Lung (tissue), 12 donors: Measurements from ENCODE around the gene CCDC8. TPM values are rescaled to one million over a fixed set of nuclear protein-coding genes. Genes with fewer than 3 reads are reported as not detected.

ENCODE experiments used
- ATAC-seq: fragments of 200-7000 bp; cut with Tn5 transposase; one replicate; pipeline ENCODE4 v1.9.1; 2020; ENCODE audit warnings: moderate number of reproducible peaks; ENCODE audit not compliant: insufficient read depth, low FRiP score
- DNase-seq, 3 donors: peaks; one replicate each; pipeline ENCODE4 v3.0.0-alpha.2; 2013 to 2017
- H3K27ac ChIP-seq, 2 donors: one replicate each; pipeline ENCODE4 v1.5.1; 2013; ENCODE audit warnings: mild to moderate bottlenecking in 2 of 2, moderate library complexity in 2 of 2, control low read depth in 1 of 2, inconsistent platforms in 1 of 2, low read depth in 1 of 2, low read length in 1 of 2
- H3K27me3 ChIP-seq, 3 donors: one replicate each; pipeline ENCODE4 v1.5.1; 2013; ENCODE audit warnings: low read length in 2 of 3; ENCODE audit not compliant: control insufficient read depth in 3 of 3, insufficient read depth in 3 of 3
- H3K36me3 ChIP-seq, 4 donors: one replicate each; pipeline ENCODE4 v1.5.1; 2013; ENCODE audit warnings: low read length in 4 of 4, mild to moderate bottlenecking in 1 of 4, moderate library complexity in 1 of 4; ENCODE audit not compliant: control insufficient read depth in 4 of 4, insufficient read depth in 4 of 4
- H3K4me1 ChIP-seq, 5 donors: one replicate each; pipeline ENCODE4 v1.5.1; 2013; ENCODE audit warnings: low read length in 5 of 5, mild to moderate bottlenecking in 2 of 5, moderate library complexity in 1 of 5; ENCODE audit not compliant: control insufficient read depth in 5 of 5, insufficient read depth in 5 of 5
- H3K4me3 ChIP-seq: one replicate; pipeline ENCODE4 v1.5.1; 2013; ENCODE audit warnings: mild to moderate bottlenecking, control low read depth, moderate library complexity
- H3K9ac ChIP-seq, 2 donors: one replicate each; pipeline ENCODE4 v1.5.1; 2013; ENCODE audit warnings: low read length in 2 of 2, control low read depth in 1 of 2; ENCODE audit not compliant: insufficient read depth in 1 of 2
- H3K9me3 ChIP-seq, 4 donors: one replicate each; pipeline ENCODE4 v1.5.1; 2013; ENCODE audit warnings: low read length in 3 of 4, mild to moderate bottlenecking in 1 of 4, moderate library complexity in 1 of 4; ENCODE audit not compliant: control insufficient read depth in 4 of 4, insufficient read depth in 3 of 4
- WGBS, 2 donors: extraction: QIAGEN DNeasy Blood & Tissue Kit; methylation state at CpG; one replicate each; pipeline ENCODE4 v1.1.7; 2013; 5-methylcytosine and 5-hydroxymethylcytosine counted together
- polyA plus RNA-seq, 2 donors: library from polyadenylated mRNA; stranded (reverse); fragments of 200-250 nt; gene quantifications; one replicate each; pipeline ENCODE4 v1.2.1, GENCODE V29; 2013
- total RNA-seq, 2 donors: library from RNA; depleted of rRNA in 1 of 2; stranded (reverse); fragments of >200 nt in 1 of 2; gene quantifications; one replicate each; pipeline ENCODE4 v1.2.1, GENCODE V29; 2014 to 2021
- TF ChIP-seq, protein P1 (sequence below): IDR thresholded peaks from 2 replicates; pipeline ENCODE4 v1.5.1; 2012; ENCODE audit warnings: mild to moderate bottlenecking; ENCODE audit errors: control extremely low read depth, extremely low read depth
- donor health status: control.
- donor health status: control.
- donor health status: Bipolar disorder and iron deficiency.
- donor health status: healthy.
- donor health status: DM: yes; HTN: yes; CAD: no.

Gene CCDC8
- total and polyA plus RNA-seq, 4 donors, result 3.9 to 45.7 (median 13.0) TPM

DNA sequence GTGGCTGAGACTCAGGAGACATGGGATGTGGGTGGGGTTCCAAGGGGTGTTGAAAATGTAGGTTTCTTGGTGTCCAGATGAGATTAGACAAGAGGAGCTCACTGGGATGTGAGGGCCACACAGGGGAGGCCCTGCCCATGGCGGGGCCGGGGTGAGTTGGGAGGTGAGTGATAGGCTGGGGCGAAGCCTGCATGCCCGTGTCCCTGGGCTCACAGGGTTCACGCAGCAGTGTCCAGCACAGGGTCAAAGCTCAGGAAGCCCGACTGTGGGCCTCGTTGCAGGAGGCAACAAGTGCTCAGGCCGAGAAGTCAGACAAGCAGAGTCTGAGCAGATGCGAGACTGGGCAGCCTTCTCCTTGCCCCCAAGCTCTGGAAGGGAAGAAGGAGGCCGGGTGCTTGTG lies 27.2 kb downstream of the CCDC8 start:
- H3K4me3 ChIP-seq, result no peak overlapping the region
- H3K27ac ChIP-seq, result no peak overlapping the region
- no peak overlapping the region for H3K9ac ChIP-seq
- no peaks in the 10 kb centered on the region for H3K27me3 ChIP-seq
- TF ChIP-seq, protein P1, sequence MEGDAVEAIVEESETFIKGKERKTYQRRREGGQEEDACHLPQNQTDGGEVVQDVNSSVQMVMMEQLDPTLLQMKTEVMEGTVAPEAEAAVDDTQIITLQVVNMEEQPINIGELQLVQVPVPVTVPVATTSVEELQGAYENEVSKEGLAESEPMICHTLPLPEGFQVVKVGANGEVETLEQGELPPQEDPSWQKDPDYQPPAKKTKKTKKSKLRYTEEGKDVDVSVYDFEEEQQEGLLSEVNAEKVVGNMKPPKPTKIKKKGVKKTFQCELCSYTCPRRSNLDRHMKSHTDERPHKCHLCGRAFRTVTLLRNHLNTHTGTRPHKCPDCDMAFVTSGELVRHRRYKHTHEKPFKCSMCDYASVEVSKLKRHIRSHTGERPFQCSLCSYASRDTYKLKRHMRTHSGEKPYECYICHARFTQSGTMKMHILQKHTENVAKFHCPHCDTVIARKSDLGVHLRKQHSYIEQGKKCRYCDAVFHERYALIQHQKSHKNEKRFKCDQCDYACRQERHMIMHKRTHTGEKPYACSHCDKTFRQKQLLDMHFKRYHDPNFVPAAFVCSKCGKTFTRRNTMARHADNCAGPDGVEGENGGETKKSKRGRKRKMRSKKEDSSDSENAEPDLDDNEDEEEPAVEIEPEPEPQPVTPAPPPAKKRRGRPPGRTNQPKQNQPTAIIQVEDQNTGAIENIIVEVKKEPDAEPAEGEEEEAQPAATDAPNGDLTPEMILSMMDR, result no peak
- H3K4me1 ChIP-seq, result peaks cover 0 to 4% (median 0%) of the 10 kb centered on the region in 5 donors
- ATAC-seq, result no peak
- no peak for DNase-seq
- peaks cover 8 to 74% (median 59%) of the 10 kb centered on the region in 4 donors for H3K36me3 ChIP-seq
- H3K9me3 ChIP-seq, result no peaks in the 10 kb centered on the region
- WGBS, 2 donors, result 95 to 97% methylated on average over 10 of the region's 10 CpGs

DNA sequence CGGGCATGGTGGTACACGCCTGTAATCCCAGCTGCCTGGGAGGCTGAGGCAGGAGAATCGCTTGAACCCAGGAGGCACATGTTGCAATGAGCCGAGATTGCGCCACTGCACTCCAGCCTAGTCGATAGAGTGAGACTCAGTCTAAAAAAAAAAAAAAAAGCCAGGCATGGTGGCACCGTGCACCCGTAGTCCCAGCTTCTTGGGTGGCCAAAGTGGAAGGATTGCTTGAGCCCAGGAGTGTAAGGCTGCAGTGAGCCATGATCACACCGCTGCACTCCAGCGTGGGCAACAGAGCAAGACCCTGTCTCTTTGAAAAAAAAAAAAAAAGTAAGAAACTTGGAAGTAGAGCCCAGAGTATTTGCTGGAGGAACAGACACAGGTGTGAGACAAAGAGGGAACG lies 27.7 kb downstream of the CCDC8 start:
- no peak overlapping the region for H3K4me3 ChIP-seq
- no peak overlapping the region for H3K9ac ChIP-seq
- no peak for ATAC-seq
- TF ChIP-seq, protein P1, result no peak
- no peaks in the 10 kb centered on the region for H3K27me3 ChIP-seq
- H3K4me1 ChIP-seq, result no peaks in the 10 kb centered on the region
- H3K27ac ChIP-seq, result no peak overlapping the region
- WGBS, 2 donors, result 78 to 84% methylated on average over 11 of the region's 11 CpGs
- H3K36me3 ChIP-seq, result peaks cover 8 to 69% (median 61%) of the 10 kb centered on the region in 4 donors
- H3K9me3 ChIP-seq, result no peaks in the 10 kb centered on the region
- no peak for DNase-seq

DNA sequence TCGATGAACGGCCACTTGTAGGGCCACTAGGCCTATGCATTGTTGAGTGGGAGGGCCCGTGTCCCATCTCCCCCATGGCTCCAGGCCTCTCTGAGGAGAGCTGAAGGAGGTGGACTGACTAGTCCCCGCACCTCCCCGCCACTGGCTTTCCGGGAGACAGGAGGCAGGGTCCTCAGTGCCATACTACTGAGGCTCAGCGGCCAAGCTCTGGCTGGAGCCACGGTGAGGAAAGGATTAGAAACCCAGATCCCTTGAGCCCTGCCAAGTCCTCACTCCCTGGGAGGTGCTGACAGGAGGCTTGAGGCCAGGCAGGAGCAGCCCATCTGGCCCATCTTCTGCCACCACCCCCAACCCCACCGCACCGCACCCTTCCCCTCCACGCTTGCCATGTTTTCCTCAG lies 29.0 kb downstream of the CCDC8 start:
- H3K9me3 ChIP-seq, result no peaks in the 10 kb centered on the region
- H3K4me1 ChIP-seq, result peaks cover 0 to 3% (median 0%) of the 10 kb centered on the region in 5 donors
- no peak overlapping the region for H3K27ac ChIP-seq
- H3K36me3 ChIP-seq, result peaks cover 4 to 64% (median 55%) of the 10 kb centered on the region in 4 donors
- ATAC-seq, result no peak
- DNase-seq, result no peak
- 94 to 98% methylated on average over 11 of the region's 11 CpGs for WGBS, 2 donors
- TF ChIP-seq, protein P1, result no peak
- H3K27me3 ChIP-seq, result no peaks in the 10 kb centered on the region
- no peak overlapping the region for H3K9ac ChIP-seq
- no peak overlapping the region for H3K4me3 ChIP-seq

DNA sequence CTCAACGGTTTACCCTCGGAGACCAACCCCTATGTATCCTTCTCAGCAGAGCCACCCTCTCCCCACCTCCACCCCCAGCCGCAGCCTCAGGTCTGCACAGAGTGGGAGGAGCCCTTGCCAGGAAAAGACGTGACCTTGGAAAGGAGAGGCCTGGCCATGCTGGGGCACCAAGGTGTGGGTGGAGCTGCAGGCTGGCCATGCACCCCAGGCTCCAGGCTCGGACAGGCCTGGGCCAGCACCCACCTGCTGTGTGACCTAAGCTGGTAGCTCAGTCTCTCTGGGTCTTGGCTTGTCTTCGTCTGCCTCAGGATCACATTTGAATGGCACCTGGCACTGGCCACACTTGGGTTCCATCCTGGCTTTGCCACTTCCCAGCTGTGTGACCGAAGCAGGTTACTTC lies 29.5 kb downstream of the CCDC8 start:
- H3K36me3 ChIP-seq, result peaks cover 3 to 59% (median 54%) of the 10 kb centered on the region in 4 donors
- no peaks in the 10 kb centered on the region for H3K27me3 ChIP-seq
- no peak for DNase-seq

More for the DNA sequence above, 29.5 kb downstream of the CCDC8 start:
- Histone ChIP-seq H3K4me1 (peaks cover 0 to 3% (median under 1%) of the 10 kb centered on the region in 5 donors), H3K4me3 (no peak overlapping the region), H3K27ac (no peak overlapping the region), H3K9me3 (no peaks in the 10 kb centered on the region), H3K9ac (no peak overlapping the region)
- no peak for ATAC-seq
- TF ChIP-seq, protein P1, result no peak
- WGBS, 2 donors, result 86 to 95% methylated on average over 7 of the region's 7 CpGs
